GM18498 (cell line): ENCODE data around the gene LPIN1.

Experiments
- ATAC-seq: cut with Tn5 transposase; IDR thresholded peaks from one replicate; pipeline ENCODE4 v1.9.1; 2021; ENCODE audit warnings: mild to moderate bottlenecking, moderate library complexity; ENCODE audit not compliant: unreplicated experiment

Gene LPIN1

DNA sequence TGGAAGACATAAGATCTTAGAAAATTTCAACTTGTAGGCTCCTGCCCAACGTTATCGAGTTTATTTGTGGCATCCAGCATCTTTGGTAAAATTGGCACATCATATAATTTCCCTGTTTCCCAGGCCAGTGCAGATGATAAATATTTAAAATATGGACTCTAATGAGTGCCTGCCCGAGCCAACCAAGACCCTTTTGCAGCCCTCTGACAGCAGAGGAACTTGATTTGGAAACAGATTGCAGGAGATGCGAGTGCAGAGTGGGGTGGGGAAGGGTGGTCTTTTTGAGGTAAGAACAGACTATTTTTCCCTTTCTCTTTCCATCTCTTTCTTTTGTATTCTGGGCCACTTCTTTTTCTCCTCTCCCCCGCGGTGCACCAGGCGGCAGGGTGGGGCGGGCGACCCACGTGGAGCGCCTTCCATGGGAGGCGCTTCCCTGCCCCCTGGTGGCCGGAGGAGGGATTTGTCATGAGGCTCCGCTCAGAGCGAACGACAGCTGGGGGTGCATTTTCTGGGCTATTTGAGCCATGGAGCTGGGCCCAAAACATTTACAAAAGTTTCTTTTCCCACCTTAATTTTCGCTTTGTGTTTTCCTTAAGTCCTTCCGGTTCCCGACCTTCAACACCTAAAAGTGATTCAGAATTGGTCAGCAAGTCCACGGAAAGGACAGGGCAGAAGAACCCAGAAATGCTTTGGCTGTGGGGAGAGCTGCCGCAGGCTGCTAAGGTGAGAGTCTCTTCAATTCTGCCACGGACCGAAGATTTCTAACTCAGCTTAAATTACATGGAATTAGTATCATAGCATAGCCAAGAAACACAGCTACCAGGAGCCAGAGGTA is 32.7 kb downstream of the LPIN1 start:
- ATAC-seq, result peak; percentile 91

- no peak for ATAC-seq
Observed at GRCh38 chr2:11781602-11782001, 35.2 kb downstream of the LPIN1 start.

DNA sequence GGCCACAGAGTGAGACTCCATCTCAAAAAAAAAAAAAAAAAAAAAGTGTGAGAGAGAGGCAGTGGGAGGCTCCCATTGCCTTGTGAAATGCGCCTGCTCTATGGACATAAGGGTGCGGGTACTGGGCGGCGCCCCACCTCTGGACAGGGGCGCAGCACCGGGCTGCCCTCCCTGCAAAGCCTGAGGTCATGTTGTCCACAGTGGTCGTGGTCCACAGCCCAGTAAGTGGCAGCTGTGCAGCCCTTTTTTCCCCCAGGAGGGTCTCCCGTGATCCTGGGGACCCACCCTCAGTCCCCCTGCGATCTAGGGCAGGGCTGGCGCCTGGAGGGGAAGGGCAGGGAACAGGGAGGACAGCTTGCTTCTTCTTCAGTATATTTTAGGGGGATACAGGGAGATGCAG is 37.8 kb downstream of the LPIN1 start:
- ATAC-seq, result no peak

DNA sequence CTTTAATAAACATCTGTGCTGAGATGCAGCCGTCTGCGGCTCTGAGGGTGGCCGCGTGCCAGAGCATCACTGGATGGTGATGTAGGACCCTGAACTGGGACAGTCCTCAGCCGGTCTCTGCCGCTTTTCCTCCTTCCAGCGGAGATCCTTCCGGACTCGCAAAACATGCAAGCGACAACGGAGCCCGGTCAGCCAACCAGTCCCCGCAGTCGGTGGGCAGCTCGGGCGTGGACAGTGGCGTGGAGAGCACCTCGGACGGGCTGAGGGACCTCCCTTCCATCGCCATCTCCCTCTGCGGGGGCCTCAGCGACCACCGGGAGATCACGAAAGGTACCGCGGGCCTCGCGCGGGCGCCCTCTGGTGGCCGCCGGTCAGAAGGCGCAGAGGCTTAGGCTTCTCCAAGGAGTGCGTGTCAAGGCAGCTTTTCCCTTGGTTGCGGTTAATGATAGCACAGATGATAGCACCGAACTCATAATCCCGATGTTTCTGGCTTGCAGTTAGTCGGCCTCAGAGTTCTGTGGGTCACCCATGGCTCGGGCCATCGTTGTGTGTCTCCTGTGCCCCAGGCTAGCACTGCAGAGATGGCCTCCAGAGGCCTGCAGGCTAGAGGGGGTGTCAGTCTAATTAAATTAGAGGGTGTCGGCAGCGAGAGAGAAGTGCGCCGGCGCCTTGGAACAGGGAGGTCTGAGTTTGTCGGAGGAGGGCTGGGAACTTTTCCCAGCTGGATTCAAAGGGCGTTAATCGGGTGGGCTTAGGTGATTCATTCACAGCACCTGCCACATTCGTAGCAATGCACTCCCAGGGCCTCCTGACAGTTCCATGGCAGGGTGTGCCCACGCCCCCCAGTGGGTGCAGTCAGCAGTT is 38.5 kb downstream of the LPIN1 start:
- ATAC-seq, result peak; percentile 48

DNA sequence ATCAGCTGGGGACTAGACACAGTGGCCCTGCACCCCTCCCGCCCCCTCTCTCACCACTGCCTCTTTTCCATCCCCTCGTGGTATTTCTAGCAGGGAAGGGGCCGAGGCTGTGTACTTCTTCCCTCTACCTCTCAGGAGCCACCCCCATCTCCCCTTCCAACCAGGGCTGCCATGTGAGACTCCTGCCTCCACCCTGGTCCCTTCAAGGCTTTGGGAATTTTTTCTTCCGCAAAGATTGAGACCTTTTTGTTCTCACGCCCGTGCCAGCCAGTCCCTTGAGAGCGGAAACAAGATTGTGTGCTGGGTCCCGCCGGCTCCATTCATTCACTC is 39.1 kb downstream of the LPIN1 start:
- ATAC-seq, result no peak

GRCh38 chr2:11786191-11786590 is 39.8 kb downstream of the LPIN1 start:
- no peak for ATAC-seq

DNA sequence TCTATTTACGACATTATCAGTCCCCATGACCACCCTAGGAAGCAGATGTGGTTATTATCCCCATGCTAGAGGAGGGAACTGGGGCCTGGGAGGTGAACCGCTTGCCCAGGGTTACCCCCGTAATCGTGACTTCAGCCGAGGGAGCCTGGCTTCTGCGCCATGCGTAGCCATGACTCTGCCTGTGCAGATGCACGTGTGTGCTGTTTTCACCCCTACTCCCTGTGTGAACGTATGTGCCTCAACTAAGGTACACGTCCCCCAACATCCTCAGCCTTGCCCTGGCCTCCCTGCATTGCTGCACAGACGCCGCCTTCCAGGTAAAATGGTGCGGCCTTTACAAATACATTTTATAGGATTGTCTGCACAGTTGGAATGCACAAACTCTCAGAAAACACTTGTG is 40.2 kb downstream of the LPIN1 start:
- no peak for ATAC-seq

GRCh38 chr2:11787991-11788390 is 41.6 kb downstream of the LPIN1 start:
- no peak for ATAC-seq

- no peak for ATAC-seq
Observed at GRCh38 chr2:11788461-11789124, 42.2 kb downstream of the LPIN1 start.

DNA sequence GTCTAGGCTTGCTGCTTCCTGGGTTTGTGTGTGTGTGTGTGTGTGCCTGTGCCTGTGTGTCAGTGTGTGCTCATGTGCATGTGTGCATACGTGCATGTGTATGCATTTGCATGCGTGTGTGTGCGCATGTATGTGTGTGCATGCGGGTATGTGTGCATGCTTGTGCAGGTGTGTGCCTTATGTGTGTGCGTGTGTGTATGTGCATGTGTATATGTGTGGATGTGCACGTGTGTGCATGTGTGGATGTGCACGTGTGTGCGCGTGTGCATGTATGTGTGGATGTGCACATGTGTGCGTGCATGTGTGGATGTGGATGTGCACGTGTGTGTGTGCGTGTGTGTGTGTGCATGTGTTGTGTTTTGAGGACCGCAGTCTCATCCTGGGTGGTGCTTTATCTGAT is 42.8 kb downstream of the LPIN1 start:
- no peak for ATAC-seq

GRCh38 chr2:11790228-11790627 is 43.8 kb downstream of the LPIN1 start:
- no peak for ATAC-seq

GRCh38 chr2:11795590-11795989 is 49.2 kb downstream of the LPIN1 start:
- ATAC-seq, result no peak

DNA sequence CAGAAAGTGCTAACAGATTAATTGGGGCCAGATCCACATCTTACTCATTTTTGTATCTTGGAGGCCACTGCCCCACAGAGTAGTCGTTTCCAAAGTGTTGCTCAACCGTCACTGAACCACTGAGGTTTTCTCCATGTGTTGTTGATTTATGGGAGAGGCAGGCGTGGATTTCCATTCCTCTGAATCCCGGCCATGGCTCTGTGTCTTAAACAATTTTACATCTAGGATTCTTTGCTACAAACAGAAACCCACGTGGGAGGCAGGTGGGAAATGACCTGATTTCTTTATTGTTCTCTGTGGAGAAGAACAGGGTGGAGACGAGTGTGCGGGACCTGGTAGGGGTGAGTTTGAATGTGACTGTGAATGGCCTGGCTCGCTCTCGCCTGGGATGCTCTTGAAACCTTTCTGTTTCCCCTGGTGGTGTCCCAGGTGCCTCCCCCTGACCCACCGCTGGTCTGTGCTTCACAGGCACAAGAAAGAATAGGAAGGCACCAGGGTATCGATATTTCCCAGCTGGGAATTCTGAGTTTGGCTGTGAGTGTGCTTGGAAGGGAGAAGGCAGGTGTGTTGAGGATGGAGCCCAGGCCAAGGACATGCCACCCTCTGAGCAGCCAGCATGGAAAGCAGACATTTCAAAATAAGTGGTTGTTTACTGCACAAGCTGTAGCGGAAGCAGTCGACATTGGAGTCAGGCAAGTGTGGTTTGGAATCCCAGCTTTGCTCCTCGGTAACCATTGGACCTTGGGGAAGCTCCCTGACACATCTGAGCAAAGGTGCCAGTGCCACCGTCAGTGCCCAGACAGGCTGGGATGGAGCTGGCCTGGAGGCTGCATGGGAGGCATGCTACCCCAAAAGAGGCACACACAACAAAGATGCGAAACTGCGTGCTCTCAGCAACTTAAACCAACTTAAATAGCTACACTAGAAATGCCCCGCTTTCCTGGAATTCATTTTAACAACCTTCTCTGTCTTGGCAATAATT is 50.0 kb downstream of the LPIN1 start:
- no peak for ATAC-seq

DNA sequence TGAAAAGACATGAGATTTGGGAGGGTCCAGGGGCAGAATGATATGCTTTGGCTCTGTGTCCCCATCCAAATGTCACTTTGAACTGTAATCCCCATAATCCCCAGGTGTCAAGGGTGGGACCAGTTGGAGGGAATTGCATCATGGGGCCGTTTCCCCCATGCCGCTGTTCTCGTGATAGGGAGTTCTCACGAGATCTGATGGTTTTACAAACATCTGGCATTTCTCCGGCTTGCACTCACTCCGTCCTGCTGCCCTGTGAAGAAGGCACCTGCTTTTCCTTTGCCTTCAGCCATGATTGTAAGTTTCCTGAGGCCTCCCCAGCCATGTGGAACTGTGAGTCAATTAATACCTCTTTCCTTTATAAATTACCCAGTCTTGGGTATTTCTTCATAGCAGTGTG is 51.4 kb downstream of the LPIN1 start:
- ATAC-seq, result no peak

DNA sequence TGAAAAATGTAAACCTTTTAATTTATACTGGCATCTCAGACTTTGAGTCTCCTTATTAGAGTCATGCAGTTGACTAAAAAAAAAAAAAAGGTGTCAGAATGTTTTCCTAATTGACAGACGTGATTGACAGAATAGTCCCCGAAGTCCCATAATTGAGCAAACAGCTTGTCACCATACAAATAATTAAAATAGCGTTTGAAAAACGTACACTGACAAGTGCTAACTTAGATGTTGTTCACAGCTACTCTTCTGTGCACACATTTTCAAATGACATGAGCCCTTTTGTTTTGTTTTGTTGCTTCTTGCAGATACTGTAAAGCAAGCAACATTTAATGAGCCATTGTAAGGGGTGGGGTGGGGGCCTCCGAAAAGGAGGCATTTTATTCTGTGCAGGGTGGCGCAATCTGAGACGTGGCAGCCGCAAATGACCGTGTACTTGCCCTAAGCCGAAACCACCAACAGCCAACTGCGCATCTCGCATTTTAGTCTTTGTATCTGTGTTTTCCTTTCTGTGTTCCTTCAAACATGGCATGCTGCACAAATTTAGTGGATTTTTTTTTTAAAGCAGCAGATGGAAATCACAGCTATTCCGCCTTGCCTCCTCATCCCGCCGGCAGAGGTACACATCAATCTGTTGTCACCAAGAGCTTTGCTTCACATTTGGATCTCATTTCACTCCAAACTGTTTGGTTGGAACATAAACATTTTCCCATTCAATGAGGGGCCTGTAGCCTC is 52.4 kb downstream of the LPIN1 start:
- no peak for ATAC-seq

GRCh38 chr2:11799826-11800225 is 53.4 kb downstream of the LPIN1 start:
- no peak for ATAC-seq

GRCh38 chr2:11802782-11803191 is 56.4 kb downstream of the LPIN1 start:
- ATAC-seq, result no peak

DNA sequence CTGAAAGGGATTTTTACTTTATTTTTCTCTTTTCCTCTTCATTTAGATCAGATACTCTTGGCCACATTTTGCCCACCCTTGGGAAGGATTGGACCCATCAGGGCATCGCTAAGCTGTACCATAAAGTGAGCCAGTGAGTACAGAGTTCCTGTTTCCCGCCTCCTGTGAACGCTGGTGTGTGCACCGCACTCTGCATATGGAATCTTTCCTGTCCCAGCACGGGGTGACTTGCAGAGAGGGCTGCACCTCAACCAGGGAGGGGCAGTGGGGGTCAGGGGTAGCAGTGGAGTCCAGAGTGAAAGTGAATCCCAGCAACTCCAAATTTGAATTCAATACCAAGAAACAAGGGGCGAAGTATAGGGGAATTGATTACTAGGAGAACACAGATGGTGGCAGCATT is 58.6 kb downstream of the LPIN1 start:
- ATAC-seq, result no peak

DNA sequence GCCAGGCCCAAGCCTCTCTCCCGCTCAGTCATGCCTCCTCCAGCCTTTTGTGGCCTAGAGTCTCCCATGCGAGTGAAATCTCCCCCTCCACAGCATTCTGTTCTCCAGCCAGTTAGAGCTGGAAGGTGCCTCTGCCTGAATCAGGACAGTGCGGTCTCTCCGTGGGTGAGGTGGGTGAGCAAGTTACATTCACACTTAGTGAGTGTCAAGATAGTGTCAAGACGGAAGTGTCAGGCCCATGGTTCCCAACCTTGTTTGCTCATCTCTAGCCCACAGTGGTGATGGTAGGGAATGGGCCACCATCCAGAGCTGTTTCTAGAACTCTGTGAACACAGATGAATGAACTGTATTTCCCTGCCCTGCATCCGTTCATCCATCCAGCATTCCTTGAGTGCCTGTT is 59.5 kb downstream of the LPIN1 start:
- no peak for ATAC-seq
